ENCODE measurements around the gene CTBP2. TPM values are rescaled to one million over a fixed set of nuclear protein-coding genes. Genes with fewer than 3 reads are reported as not detected.

The CTBP2 gene
- total RNA-seq, 2 experiments from 2014 or later = 0.17 TPM; not detected in 1

GRCh38 chr10:125032474-125033020 lies 127.8 kb downstream of the CTBP2 start:
- H3K4me3 ChIP-seq (ENCODE audit: low read length) = no peak overlapping the region
- ATAC-seq (ENCODE audit: poor library complexity) (no peak), DNase-seq (no peak)
- ChIA-PET CTCF (no interaction called here), POLR2A (no interaction called here)
- no peaks in the 10 kb centered on the region for H3K9me3 Mint-ChIP-seq
- no peaks in the 10 kb centered on the region for H3K36me3 ChIP-seq (ENCODE audit: insufficient read depth, low read length)
- H3K27ac ChIP-seq (ENCODE audit: low read depth in 1 of 2, low read length in 2 of 2) = no peak overlapping the region
- H3K27me3 ChIP-seq (ENCODE audit: control insufficient read depth in 1 of 2, insufficient read depth in 2 of 2, low read length in 2 of 2) = peaks cover 0 to 2% of the 10 kb centered on the region in 2 experiments
- no peaks in the 10 kb centered on the region for H3K4me1 ChIP-seq (ENCODE audit: insufficient read depth, low read length)
- no peak overlapping the region for H3K27ac Mint-ChIP-seq
- intact Hi-C loops (cut with DNase I, micrococcal nuclease) = no loop called here
- no peaks in the 10 kb centered on the region for H3K9me3 ChIP-seq (ENCODE audit: control insufficient read depth in 1 of 2, insufficient read depth in 1 of 2, low read length in 2 of 2)
- H3K4me1 Mint-ChIP-seq (ENCODE audit: low read depth) = no peaks in the 10 kb centered on the region
- peaks cover 3% of the 10 kb centered on the region for H3K27me3 Mint-ChIP-seq
- no peak overlapping the region for H3K4me3 Mint-ChIP-seq
- H3K36me3 Mint-ChIP-seq (ENCODE audit: low read depth) = no peaks in the 10 kb centered on the region
- TF ChIP-seq CTCF (IDR thresholded peaks at IDR 0.05) = no peak

- Mint-ChIP-seq H3K27me3 (no peaks in the 10 kb centered on the region), H3K9me3 (no peaks in the 10 kb centered on the region), H3K36me3 (ENCODE audit: low read depth) (no peaks in the 10 kb centered on the region), H3K4me3 (no peak overlapping the region), H3K27ac (no peak overlapping the region), H3K4me1 (ENCODE audit: low read depth) (no peaks in the 10 kb centered on the region)
- no peaks in the 10 kb centered on the region for H3K4me1 ChIP-seq (ENCODE audit: insufficient read depth, low read length)
- no peak for TF ChIP-seq CTCF (IDR thresholded peaks at IDR 0.05)
- H3K4me3 ChIP-seq (ENCODE audit: low read length) = no peak overlapping the region
- H3K27ac ChIP-seq (ENCODE audit: low read depth in 1 of 2, low read length in 2 of 2) = no peak overlapping the region
- no peak for ATAC-seq (ENCODE audit: poor library complexity)
- ChIA-PET CTCF (no interaction called here), POLR2A (no interaction called here)
- H3K9me3 ChIP-seq (ENCODE audit: control insufficient read depth in 1 of 2, insufficient read depth in 1 of 2, low read length in 2 of 2) = peaks cover 0 to 11% of the 10 kb centered on the region in 2 experiments
- intact Hi-C loops (cut with DNase I, micrococcal nuclease) = no loop called here
- no peak for DNase-seq
- H3K36me3 ChIP-seq (ENCODE audit: insufficient read depth, low read length) = no peaks in the 10 kb centered on the region
- peaks cover 0 to 2% of the 10 kb centered on the region in 2 experiments for H3K27me3 ChIP-seq (ENCODE audit: control insufficient read depth in 1 of 2, insufficient read depth in 2 of 2, low read length in 2 of 2)
Observed at GRCh38 chr10:125030567-125031197, 129.7 kb downstream of the CTBP2 start.

- H3K4me1 Mint-ChIP-seq (ENCODE audit: low read depth) = no peaks in the 10 kb centered on the region
Observed at GRCh38 chr10:125029584-125030242, 130.7 kb downstream of the CTBP2 start.

More at GRCh38 chr10:125029584-125030242, 130.7 kb downstream of the CTBP2 start:
- H3K9me3 Mint-ChIP-seq = no peaks in the 10 kb centered on the region
- no peak for TF ChIP-seq CTCF (IDR thresholded peaks at IDR 0.05)
- H3K27me3 ChIP-seq (ENCODE audit: control insufficient read depth in 1 of 2, insufficient read depth in 2 of 2, low read length in 2 of 2) = peaks cover 0 to 2% of the 10 kb centered on the region in 2 experiments
- POLR2A ChIA-PET = no interaction called here
- intact Hi-C loops (cut with DNase I, micrococcal nuclease) = no loop called here
- H3K4me3 ChIP-seq (ENCODE audit: low read length) = no peak overlapping the region
- H3K27me3 Mint-ChIP-seq = no peaks in the 10 kb centered on the region
- H3K36me3 Mint-ChIP-seq (ENCODE audit: low read depth) = no peaks in the 10 kb centered on the region
- H3K27ac Mint-ChIP-seq = no peak overlapping the region
- H3K36me3 ChIP-seq (ENCODE audit: insufficient read depth, low read length) = no peaks in the 10 kb centered on the region
- ATAC-seq (ENCODE audit: poor library complexity) (no peak), DNase-seq (no peak)
- H3K27ac ChIP-seq (ENCODE audit: low read depth in 1 of 2, low read length in 2 of 2) = no peak overlapping the region
- peaks cover 0 to 11% of the 10 kb centered on the region in 2 experiments for H3K9me3 ChIP-seq (ENCODE audit: control insufficient read depth in 1 of 2, insufficient read depth in 1 of 2, low read length in 2 of 2)
- CTCF ChIA-PET = no interaction called here
- H3K4me1 ChIP-seq (ENCODE audit: insufficient read depth, low read length) = no peaks in the 10 kb centered on the region
- no peak overlapping the region for H3K4me3 Mint-ChIP-seq

Data from CD4-positive, alpha-beta T cell (primary cell).